Gastroesophageal sphincter (tissue), 3 donors: ENCODE measurements around the gene SORCS1.

Experiments
- POLR2A ChIP-seq, 2 donors: fragments of 450-650 bp; IDR thresholded peaks; one replicate each; pipeline ENCODE4 v1.6.1; 2017; ENCODE audit warnings: antibody characterized with exemption in 2 of 2, mild to moderate bottlenecking in 2 of 2, moderate library complexity in 1 of 2
- POLR2AphosphoS5 ChIP-seq: sonication (generic); formaldehyde crosslinking; IDR thresholded peaks from one replicate; pipeline ENCODE4 v1.6.1; 2017; ENCODE audit warnings: antibody characterized with exemption
- TF ChIP-seq, protein P1 (sequence below), 4 experiments: fragments of 200-600 bp in 2 of 4; fragments of 450-650 bp in 2 of 4; sonication (generic) in 1 of 4; IDR thresholded peaks; one replicate each; pipeline ENCODE4 v1.5.1; 2017 to 2019; ENCODE audit warnings: antibody characterized with exemption in 4 of 4, mild to moderate bottlenecking in 2 of 4, moderate library complexity in 2 of 4

DNA sequence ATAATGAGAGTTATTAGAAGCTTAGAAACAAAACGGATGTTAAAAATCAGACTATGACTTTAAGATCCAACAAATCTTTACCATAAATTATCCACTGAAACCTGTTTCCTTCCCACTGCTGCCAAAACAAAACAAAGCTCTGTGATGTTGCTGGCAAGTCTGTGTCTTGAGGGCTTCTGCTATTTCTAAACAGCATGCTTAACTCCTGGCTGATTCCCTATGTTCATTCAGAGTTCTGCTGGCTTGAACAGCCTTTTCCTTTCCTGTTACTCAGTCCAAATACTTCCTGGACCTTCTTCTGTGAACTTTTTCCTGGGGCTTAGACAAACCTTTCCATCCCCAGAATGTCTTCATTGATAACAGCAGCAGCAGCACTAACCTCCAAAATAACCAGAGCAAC, 448.1 kb downstream of the SORCS1 start:
- TF ChIP-seq, protein P1, sequence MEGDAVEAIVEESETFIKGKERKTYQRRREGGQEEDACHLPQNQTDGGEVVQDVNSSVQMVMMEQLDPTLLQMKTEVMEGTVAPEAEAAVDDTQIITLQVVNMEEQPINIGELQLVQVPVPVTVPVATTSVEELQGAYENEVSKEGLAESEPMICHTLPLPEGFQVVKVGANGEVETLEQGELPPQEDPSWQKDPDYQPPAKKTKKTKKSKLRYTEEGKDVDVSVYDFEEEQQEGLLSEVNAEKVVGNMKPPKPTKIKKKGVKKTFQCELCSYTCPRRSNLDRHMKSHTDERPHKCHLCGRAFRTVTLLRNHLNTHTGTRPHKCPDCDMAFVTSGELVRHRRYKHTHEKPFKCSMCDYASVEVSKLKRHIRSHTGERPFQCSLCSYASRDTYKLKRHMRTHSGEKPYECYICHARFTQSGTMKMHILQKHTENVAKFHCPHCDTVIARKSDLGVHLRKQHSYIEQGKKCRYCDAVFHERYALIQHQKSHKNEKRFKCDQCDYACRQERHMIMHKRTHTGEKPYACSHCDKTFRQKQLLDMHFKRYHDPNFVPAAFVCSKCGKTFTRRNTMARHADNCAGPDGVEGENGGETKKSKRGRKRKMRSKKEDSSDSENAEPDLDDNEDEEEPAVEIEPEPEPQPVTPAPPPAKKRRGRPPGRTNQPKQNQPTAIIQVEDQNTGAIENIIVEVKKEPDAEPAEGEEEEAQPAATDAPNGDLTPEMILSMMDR (IDR thresholded peaks at IDR 0.05), result no peak
- TF ChIP-seq POLR2A (IDR thresholded peaks at IDR 0.05) (no peak), POLR2AphosphoS5 (no peak)
